Right forelimb (tissue), 1 donor: ENCODE measurements around the gene TOPBP1.
"Not testable (repeated sequence)": the region's sequence is repeated elsewhere in the genome, so short reads cannot be mapped to it uniquely, and the experiment has no call there.

ENCODE experiments used
- DNase-seq: peaks from one replicate; pipeline ENCODE4 v3.0.0-alpha.2; 2018

The TOPBP1 gene

DNA sequence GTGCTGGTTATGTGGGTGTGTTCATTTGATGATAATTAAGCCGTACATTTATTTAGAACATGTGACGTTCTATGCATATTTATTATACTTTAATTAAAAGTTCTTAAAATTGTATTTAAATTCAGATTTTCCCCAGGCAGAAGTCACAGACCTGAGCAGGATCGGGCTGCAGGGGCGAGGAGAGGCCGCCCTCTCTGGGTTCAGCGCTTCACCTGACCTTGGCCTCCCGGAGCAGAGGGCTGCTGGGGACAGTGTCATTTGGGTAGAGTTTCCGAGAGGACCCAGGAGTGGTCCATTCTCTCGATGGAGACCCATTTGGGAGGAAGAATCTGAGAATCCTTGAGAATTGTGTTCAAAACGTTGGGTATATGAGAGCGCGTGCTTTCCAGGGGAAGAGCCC, 12.0 kb upstream of the TOPBP1 start:
- DNase-seq: no peak

DNA sequence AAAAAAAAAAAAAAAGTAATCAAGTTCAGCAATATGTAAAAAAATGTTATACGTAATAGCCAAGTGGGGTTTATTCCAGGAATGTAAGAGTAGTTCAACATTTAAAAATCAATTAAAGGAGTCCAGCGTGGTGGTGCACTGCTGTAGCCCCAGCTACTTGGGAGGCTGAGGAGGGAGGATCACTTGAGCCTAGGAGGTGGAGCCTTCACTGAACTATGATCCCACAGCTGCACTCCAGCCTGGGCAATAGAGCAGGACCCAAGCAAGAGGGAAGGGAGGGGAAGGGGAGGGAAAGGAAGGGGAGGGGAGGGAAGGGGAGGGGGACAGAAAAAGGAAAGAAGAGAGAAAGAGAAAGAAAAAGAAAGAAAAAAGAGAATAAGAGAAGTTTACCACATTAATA, 10.7 kb upstream of the TOPBP1 start:
- no peak for DNase-seq

GRCh38 chr3:133670525-133670995, 8.8 kb upstream of the TOPBP1 start:
- no peak for DNase-seq

DNA sequence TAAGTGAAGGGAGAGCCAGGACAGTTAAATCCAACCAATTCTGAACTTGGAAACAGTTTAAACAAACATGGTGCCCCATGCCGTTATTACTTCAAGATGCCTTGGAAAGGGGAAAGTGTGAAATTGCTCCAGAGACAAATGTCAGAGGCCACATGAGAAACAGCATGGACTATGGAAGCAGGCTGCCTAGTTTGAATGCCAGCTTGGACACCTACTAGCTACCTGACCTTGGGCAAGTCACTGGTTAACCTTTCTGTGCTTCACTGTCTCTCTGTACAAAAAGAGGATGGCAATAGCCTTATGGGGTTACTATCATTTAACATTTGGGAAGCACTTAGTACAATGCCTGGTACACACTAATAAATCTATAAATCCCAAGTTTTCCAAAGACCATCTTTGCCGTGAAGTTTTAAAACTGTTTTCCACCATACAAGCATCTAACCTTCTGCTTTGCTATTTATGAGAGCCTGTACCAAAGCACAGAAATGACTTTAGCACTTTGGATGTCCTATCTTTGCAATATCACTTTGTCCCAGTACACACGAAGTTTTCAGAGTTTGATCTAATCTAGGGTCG, 8.3 kb upstream of the TOPBP1 start:
- DNase-seq: no peak

GRCh38 chr3:133667118-133667517, 5.4 kb upstream of the TOPBP1 start:
- DNase-seq: no peak

DNA sequence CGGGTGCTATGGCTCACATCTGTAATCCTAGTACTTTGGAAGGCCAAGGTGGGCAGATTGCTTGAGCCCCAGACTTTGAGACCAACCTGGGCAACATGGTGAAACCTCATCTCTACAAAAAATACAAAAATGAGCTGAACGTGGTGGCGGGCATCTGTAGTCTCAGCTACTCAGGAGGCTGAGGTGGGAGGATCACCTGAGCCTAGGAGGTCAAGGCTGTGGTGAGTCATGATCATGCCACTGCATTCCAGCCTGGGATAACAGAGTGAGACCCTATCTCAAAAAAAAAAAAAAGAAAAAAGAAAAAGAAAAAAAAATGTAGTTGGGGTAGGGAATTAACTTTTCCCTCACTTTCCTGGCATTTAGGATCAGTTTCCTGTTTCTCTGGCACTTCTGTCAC, 3.4 kb upstream of the TOPBP1 start:
- DNase-seq: not testable (repeated sequence)

DNA sequence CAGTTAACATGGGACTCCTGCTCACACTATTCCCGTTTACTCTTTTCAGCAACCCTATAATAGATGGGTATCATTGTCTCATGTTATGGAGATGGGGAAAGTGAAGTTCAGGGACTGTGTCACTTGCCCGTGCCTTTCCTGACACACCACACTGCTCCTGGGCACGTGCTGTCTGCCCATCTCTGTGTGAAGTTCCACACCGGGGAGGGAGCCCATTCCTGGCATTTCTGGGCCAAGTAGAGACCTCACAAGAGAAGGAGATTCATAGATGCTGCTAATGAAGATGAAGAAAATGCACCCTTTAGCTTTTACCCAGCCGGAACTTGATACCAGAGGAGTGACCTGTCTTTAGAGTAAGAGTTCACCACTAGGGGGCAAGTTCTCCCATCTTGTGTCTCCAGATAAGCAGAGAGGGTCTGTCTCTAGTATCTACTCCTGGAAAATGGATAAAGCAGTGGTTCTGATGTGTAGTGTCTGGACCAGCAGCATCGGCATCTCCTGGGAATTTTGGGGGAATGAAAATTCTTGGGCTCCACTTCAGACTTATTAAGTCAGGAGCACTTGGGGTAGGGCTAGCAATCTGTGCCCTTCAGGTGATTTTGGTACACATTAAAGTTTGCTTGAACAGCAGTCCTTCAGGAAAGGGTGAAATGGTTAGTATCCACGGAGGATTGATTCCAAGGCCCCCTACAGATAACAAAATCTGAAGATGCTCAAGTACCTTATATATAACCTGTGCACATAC, 2.0 kb upstream of the TOPBP1 start:
- no peak for DNase-seq

GRCh38 chr3:133662278-133662651, 524 bp upstream of the TOPBP1 start:
- no peak for DNase-seq

GRCh38 chr3:133659806-133660205, 1.9 kb downstream of the TOPBP1 start:
- no peak for DNase-seq

DNA sequence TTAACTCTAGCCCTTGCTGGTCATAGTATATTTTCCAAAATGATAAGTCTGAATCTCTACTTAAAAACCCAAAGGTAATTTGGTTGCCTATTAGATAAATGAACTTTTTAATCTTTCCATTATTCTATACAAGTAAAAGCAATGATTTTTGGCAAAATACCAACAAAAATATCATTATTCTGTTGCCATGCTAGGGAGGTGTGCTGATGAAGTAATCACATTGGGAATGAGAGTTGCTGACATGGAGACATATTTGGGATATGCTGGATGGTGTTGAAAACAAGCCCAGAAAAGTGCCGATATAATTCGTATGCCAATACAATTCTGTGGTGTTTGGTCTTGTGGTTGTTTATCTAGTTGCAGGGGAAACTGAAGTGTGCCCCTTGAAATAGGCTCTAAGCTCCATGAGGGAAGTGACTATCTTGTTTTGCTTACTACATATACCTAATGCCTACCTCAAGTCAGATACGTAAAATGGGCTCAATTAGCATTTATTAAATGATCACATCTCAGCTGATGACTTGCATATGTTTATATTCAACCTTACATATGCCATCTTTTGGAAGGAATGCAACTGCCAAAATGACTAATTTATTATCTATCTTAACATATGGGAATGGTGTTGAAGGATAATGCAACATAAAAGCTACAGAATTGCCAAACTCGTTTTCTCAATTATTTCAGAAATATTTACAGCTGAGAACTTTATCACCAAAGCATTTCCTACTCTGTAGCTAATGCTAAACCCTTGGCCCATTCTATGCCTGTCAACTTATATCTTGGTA, 5.8 kb downstream of the TOPBP1 start:
- no peak for DNase-seq

DNA sequence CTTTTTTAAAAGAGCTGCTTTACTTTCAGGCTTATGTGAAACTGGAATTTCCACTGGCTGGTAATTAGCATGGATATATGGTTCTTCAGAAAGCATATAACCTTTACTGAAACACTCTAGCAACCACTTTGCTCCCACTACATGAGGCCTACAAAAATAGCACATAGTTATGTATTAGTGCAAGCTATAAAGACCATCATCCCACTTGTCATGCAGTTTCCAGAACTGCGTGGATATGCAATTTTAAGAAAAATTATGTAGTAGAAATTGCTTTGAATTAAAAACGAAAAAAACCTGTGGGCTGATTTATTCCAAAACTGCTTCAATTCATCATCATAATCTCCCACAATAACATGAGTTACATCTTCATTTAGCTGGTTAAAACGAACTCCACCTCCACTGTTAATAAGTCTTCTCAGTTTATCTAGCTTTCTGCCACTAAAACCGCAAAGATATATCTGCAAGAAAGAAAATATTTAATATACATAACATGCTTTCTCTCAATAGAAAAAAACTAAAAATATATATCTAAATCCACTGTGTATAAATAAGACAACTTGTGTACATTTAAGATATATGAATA, 12.2 kb downstream of the TOPBP1 start:
- DNase-seq: no peak

DNA sequence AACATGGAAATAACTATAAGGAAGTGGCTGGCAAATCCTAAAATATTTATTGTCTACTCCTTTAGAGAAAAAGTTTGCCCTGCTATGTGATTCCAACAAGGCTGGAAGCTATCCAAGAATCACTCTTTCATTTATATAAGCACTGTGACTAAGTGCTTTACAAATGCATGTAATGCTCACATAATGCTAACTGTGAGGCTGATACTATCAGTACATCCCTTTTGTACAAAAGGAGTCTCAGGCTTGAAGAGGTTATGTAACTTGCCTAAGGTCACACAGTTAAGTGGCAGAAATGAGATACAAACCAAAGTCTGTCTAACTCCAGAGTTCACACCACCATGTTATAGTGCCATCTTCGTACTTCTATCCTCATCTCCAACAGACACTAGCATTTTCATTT, 17.0 kb downstream of the TOPBP1 start:
- DNase-seq: no peak

DNA sequence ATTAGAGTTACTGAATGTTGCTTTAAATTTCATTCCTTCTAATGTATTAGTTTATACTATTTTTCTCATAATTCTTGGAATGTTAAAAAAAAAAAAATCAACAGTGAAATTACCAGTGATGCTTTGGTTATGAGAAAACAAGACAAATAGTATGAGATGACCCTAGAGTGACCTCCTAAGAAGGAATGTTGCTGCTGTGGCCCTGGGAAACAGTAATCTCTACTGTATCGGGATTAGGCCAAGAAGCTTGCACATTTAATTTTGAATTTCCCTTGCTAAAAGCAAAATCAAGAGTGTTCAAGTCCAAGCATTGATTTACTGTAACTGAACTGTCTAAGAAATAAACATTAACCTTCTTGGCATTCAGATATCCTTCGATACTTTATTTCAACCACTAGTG, 18.1 kb downstream of the TOPBP1 start:
- no peak for DNase-seq

- no peak for DNase-seq
Measured at GRCh38 chr3:133641254-133641653, 20.5 kb downstream of the TOPBP1 start.

GRCh38 chr3:133633439-133633838, 28.3 kb downstream of the TOPBP1 start:
- no peak for DNase-seq

GRCh38 chr3:133629146-133629545, 32.6 kb downstream of the TOPBP1 start:
- no peak for DNase-seq

- DNase-seq: no peak
Measured at GRCh38 chr3:133627789-133628188, 34.0 kb downstream of the TOPBP1 start.

GRCh38 chr3:133620066-133620784, 41.5 kb downstream of the TOPBP1 start:
- no peak for DNase-seq

- DNase-seq: no peak
Measured at GRCh38 chr3:133611534-133611933, 50.2 kb downstream of the TOPBP1 start.

DNA sequence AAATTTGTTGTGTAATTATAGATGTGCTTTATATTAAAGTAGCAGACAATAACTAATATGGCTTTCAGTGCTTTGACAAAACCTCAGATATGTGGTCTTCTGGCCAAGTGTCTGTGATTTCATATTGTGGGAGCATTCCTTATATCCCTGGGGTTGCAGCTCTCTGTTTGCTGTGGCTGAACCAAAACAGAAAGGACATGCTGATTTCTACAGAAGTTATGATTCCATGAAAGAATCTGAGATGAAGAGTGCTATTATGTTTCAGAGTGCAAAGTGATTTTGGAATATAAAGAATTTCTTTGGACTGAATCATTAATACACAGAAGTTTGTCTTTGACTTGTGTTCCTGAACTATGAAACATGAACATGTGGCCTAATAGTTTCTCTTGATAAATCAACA, 51.7 kb downstream of the TOPBP1 start:
- no peak for DNase-seq

- no peak for DNase-seq
Measured at GRCh38 chr3:133608388-133608787, 53.4 kb downstream of the TOPBP1 start.

- no peak for DNase-seq
Measured at GRCh38 chr3:133607816-133608215, 53.9 kb downstream of the TOPBP1 start.

DNA sequence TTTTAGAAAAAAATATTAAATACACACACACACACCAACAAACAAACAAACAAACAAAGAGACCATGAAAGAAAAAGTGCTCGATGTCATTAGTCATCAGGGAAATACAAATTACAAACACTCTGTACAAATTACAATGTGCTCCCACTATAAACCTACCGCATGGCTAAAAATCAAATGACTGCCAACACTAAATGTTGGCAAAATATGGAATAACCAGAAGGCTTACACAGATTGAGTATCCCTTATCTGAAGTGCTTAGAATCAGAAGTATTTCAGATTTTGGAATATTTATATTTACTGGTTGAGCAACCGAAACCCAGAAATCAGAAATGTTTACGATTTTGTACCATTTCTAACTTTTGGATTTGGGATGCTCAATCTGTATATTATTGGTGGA, 54.8 kb downstream of the TOPBP1 start:
- no peak for DNase-seq
